WERI-Rb-1 (cell line): ENCODE measurements around the gene TMEM97.

ENCODE experiments used
- DNase-seq: peaks from one replicate; pipeline ENCODE4 v3.0.0-alpha.2; 2020
- H3K27ac ChIP-seq: fragments of 250-450 bp; sonication (Bioruptor Pico); 2 replicates; pipeline ENCODE4 v1.5.1; 2020; ENCODE audit warnings: mild to moderate bottlenecking, moderate library complexity
- H3K27me3 ChIP-seq: fragments of 250-450 bp; sonication (Bioruptor Pico); 2 replicates; pipeline ENCODE4 v1.5.1; 2021; ENCODE audit warnings: mild to moderate bottlenecking, low read depth, moderate library complexity; ENCODE audit not compliant: insufficient read depth, severe bottlenecking
- H3K36me3 ChIP-seq: fragments of 250-450 bp; sonication (Bioruptor Pico); 2 replicates; pipeline ENCODE4 v1.5.1; 2020; ENCODE audit warnings: mild to moderate bottlenecking, moderate library complexity
- H3K4me3 ChIP-seq: 2 replicates; pipeline ENCODE4 v1.5.1; 2011; ENCODE audit warnings: low read depth, mild to moderate bottlenecking, control low read depth, low read length
- H3K9me3 ChIP-seq: fragments of 250-450 bp; sonication (Bioruptor Pico); 2 replicates; pipeline ENCODE4 v1.5.1; 2021; ENCODE audit warnings: mild to moderate bottlenecking, moderate library complexity; ENCODE audit not compliant: severe bottlenecking
- TF ChIP-seq, protein P1 (sequence below): IDR thresholded peaks from 2 replicates; pipeline ENCODE4 v1.5.1; 2011; ENCODE audit warnings: low read depth, mild to moderate bottlenecking, control low read depth, inconsistent platforms, low read length

TMEM97 gene

DNA sequence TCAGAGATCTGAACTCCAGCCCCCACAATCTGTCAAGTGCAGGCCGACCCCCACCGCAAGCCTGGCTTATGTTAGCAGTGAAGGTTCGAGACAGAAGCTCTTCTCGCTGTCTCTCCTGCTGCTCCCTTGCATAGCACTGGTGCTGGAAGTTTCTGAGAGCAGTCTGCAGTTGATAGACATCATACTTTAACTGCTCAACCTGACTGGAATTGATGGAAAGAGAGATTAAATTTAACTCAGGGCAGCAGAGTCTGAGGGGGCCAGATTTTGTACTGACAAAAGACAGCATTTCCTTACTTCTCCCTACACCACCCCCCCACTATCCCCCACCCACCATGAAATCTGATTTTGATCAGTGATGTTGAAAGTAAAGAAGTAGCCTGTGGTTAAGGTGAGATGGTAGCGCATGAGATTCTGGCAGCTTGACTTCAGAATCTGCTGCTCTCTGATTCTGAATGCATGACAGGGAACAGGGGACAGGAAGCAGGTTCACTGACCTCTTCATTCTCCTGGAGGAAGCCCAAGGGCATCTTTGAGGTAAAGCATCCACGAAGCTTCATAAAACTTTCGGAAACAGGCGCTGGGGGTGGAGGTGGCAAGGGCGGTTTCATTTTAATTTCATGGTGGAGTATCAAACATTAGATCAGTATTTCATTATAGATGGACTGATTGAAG, 44.3 kb upstream of the TMEM97 start:
- H3K36me3 ChIP-seq: no peaks in the 10 kb centered on the region
- H3K9me3 ChIP-seq: no peaks in the 10 kb centered on the region
- H3K4me3 ChIP-seq: no peak overlapping the region
- TF ChIP-seq, protein P1, sequence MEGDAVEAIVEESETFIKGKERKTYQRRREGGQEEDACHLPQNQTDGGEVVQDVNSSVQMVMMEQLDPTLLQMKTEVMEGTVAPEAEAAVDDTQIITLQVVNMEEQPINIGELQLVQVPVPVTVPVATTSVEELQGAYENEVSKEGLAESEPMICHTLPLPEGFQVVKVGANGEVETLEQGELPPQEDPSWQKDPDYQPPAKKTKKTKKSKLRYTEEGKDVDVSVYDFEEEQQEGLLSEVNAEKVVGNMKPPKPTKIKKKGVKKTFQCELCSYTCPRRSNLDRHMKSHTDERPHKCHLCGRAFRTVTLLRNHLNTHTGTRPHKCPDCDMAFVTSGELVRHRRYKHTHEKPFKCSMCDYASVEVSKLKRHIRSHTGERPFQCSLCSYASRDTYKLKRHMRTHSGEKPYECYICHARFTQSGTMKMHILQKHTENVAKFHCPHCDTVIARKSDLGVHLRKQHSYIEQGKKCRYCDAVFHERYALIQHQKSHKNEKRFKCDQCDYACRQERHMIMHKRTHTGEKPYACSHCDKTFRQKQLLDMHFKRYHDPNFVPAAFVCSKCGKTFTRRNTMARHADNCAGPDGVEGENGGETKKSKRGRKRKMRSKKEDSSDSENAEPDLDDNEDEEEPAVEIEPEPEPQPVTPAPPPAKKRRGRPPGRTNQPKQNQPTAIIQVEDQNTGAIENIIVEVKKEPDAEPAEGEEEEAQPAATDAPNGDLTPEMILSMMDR: no peak
- DNase-seq: no peak
- no peaks in the 10 kb centered on the region for H3K27me3 ChIP-seq
- no peak overlapping the region for H3K27ac ChIP-seq

DNA sequence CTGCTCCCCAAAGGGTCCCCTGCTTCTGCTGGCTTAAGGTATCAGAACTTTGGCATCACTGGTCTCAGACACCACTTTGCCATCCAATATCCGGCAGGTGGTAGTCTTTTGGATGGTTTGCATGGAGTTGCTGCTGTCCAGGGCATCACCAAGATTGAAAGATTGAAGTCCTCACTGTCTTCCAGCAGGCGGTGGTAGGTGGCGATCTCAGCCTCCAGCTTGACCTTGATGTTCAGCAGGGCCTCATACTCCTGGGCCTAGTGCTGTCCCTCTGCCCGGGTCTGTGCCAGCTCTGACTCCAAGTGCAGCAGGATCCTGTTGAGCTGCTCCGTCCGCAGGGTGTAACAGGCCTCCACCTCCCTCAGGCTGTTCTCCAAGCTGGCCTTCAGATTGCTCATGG, 43.0 kb upstream of the TMEM97 start:
- Histone ChIP-seq H3K9me3 (no peaks in the 10 kb centered on the region), H3K27ac (no peak overlapping the region), H3K36me3 (no peaks in the 10 kb centered on the region), H3K4me3 (no peak overlapping the region), H3K27me3 (no peaks in the 10 kb centered on the region)
- DNase-seq: no peak
- TF ChIP-seq, protein P1: no peak

DNA sequence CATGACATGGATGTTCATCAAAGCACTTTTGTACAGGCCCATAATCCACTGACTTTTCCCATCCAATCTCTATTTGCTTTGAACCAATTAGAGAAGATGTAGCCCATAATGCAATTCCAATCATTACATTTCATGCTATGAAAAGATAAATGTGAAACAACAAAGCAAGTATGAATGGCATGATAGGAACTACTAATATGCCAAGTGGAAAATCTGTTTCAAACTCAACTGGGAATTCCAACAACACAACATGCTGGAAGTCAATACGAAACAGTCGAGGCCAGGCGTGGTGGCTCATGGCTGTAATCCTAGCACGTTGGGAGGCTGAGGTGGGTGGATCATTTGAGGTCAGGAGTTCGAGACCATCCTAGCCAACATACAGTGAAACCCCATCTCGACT, 39.6 kb upstream of the TMEM97 start:
- Histone ChIP-seq H3K9me3 (no peaks in the 10 kb centered on the region), H3K36me3 (no peaks in the 10 kb centered on the region), H3K27ac (no peak overlapping the region), H3K27me3 (no peaks in the 10 kb centered on the region), H3K4me3 (no peak overlapping the region)
- no peak for DNase-seq
- TF ChIP-seq, protein P1: no peak

DNA sequence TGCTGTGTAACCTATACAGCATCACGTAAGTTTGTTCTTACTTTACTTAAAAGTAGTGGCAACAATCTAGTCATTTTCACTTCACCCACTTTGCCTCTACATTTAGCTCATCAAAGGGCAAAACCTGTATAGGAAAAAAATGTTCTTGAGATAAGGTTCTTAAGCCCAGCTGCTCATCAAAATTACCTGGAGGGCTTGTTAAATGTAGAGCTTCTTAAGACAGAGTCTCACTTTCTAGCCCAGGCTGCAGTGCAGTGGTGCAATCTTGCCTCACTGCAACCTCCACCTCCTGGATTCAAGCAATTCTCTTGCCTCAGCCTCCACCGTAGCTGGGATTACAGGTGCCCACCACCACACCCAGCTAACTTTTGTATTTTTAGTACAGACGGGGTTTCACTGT, 38.2 kb upstream of the TMEM97 start:
- H3K27ac ChIP-seq: no peak overlapping the region
- no peak for DNase-seq
- H3K36me3 ChIP-seq: no peaks in the 10 kb centered on the region
- H3K9me3 ChIP-seq: no peaks in the 10 kb centered on the region
- no peaks in the 10 kb centered on the region for H3K27me3 ChIP-seq
- no peak overlapping the region for H3K4me3 ChIP-seq
- TF ChIP-seq, protein P1: no peak

DNA sequence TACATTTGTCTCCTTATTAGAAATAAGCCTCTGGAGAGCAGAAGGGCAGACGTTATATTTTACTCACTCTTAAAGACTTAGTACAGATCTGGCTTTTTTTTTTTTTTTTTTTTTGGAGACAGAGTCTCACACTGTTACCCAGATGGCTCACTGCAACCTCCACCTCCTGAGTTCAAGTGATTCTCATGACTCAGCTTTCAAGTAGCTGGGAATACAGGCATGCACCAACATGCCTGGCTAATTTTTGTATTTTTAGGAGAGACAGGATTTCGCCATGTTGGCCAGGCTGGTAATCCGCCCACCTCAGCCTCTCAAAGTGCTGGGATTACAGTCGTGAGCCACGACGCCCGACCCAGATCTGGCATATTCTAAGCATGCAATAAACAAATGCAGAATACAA, 36.4 kb upstream of the TMEM97 start:
- H3K4me3 ChIP-seq: no peak overlapping the region
- TF ChIP-seq, protein P1: no peak
- H3K36me3 ChIP-seq: no peaks in the 10 kb centered on the region
- DNase-seq: peak; percentile 72
- H3K27ac ChIP-seq: peak overlapping the region; percentile 76
- no peaks in the 10 kb centered on the region for H3K27me3 ChIP-seq
- no peaks in the 10 kb centered on the region for H3K9me3 ChIP-seq

DNA sequence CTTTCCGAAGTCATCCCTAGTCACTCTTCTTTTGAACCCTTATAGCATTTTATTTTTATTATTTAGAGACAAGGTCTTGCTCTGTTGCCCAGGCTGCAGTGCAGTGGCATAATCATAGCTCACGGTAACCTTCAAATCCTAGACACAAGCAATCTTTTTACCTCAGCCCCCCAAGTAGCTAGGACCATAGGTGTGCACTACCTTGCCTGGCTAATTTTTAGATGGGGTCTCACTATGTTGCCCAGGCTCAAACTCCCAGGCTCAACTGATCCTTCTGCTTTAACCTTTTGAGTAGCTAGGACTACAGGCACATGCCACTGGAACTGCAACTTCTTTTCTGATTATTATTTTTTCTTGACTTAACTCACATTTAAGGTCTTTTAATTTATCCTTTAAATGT, 33.0 kb upstream of the TMEM97 start:
- H3K27ac ChIP-seq: no peak overlapping the region
- H3K27me3 ChIP-seq: no peaks in the 10 kb centered on the region
- TF ChIP-seq, protein P1: no peak
- H3K9me3 ChIP-seq: no peaks in the 10 kb centered on the region
- H3K36me3 ChIP-seq: no peaks in the 10 kb centered on the region
- H3K4me3 ChIP-seq: no peak overlapping the region
- DNase-seq: no peak
